Uterus (tissue), 2 donors: ENCODE results near the gene ADAD2.

Source experiments
- CTCF ChIP-seq, 4 experiments: fragments of 200-600 bp in 2 of 4; fragments of 450-650 bp in 2 of 4; sonication (generic) in 2 of 4; IDR thresholded peaks; one replicate each; pipeline ENCODE4 v1.5.1; 2016 to 2019; ENCODE audit warnings: antibody characterized with exemption in 4 of 4, mild to moderate bottlenecking in 2 of 4, moderate library complexity in 1 of 4
- POLR2A ChIP-seq, 2 donors: fragments of 450-650 bp; IDR thresholded peaks; one replicate each; pipeline ENCODE4 v1.6.1; 2016; ENCODE audit warnings: antibody characterized with exemption in 2 of 2, mild to moderate bottlenecking in 1 of 2, moderate library complexity in 1 of 2

- TF ChIP-seq CTCF (IDR thresholded peaks at IDR 0.05) (no peak), POLR2A (IDR thresholded peaks at IDR 0.05) (no peak)
Measured at GRCh38 chr16:84214451-84215066, 23.6 kb downstream of the ADAD2 start.
